PFSK-1 (cell line): Measurements from ENCODE around the gene REXO2.

Experiments
- FOXP2 ChIP-seq: optimal IDR thresholded peaks from 2 replicates; pipeline ENCODE3; 2011; ENCODE audit warnings: borderline replicate concordance, control low read depth, inconsistent platforms; ENCODE audit not compliant: insufficient read depth; ENCODE audit errors: extremely low read length, extremely low read depth
- POLR2AphosphoS5 ChIP-seq: IDR thresholded peaks from 2 replicates; pipeline ENCODE4 v1.6.1; 2012; ENCODE audit warnings: low read depth, mild to moderate bottlenecking, control low read depth, low read length, moderate library complexity
- REST ChIP-seq, 2 experiments: IDR thresholded peaks; 2 replicates each; pipeline versions ENCODE4 v1.6.1 to v1.8.0; 2011 to 2012; ENCODE audit warnings: low read depth in 2 of 2, low read length in 2 of 2, control low read depth in 1 of 2, inconsistent platforms in 1 of 2, mild to moderate bottlenecking in 1 of 2, moderate library complexity in 1 of 2; ENCODE audit not compliant: insufficient read depth in 1 of 2
- SIN3A ChIP-seq: IDR thresholded peaks from 2 replicates; pipeline ENCODE4 v1.6.1; 2012; ENCODE audit warnings: mild to moderate bottlenecking, low read length, moderate library complexity, borderline replicate concordance; ENCODE audit not compliant: insufficient read depth
- TAF1 ChIP-seq: IDR thresholded peaks from 2 replicates; pipeline ENCODE4 v1.6.1; 2012; ENCODE audit warnings: low read length, control low read depth, borderline replicate concordance; ENCODE audit not compliant: insufficient read depth

REXO2 gene

GRCh38 chr11:114479331-114479730, 40.1 kb downstream of the REXO2 start:
- TF ChIP-seq SIN3A (no peak), FOXP2 (no peak), POLR2AphosphoS5 (no peak), TAF1 (no peak), REST (IDR thresholded peaks at IDR 0.05; ENCODE audit: insufficient read depth in 1 of 2, low read depth in 2 of 2, low read length in 2 of 2) (no peak)

GRCh38 chr11:114482114-114482513, 42.8 kb downstream of the REXO2 start:
- no peak for TF ChIP-seq FOXP2
- no peak for TF ChIP-seq TAF1
- no peak for TF ChIP-seq REST (IDR thresholded peaks at IDR 0.05; ENCODE audit: insufficient read depth in 1 of 2, low read depth in 2 of 2, low read length in 2 of 2)
- TF ChIP-seq POLR2AphosphoS5 = no peak
- TF ChIP-seq SIN3A = no peak

GRCh38 chr11:114483929-114484328, 44.7 kb downstream of the REXO2 start:
- TF ChIP-seq TAF1 (no peak), SIN3A (no peak), FOXP2 (no peak), REST (IDR thresholded peaks at IDR 0.05; ENCODE audit: insufficient read depth in 1 of 2, low read depth in 2 of 2, low read length in 2 of 2) (no peak), POLR2AphosphoS5 (no peak)

GRCh38 chr11:114496915-114497314, 57.6 kb downstream of the REXO2 start:
- TF ChIP-seq POLR2AphosphoS5 = no peak
- no peak for TF ChIP-seq SIN3A
- TF ChIP-seq REST (IDR thresholded peaks at IDR 0.05; ENCODE audit: insufficient read depth in 1 of 2, low read depth in 2 of 2, low read length in 2 of 2) = no peak
- TF ChIP-seq FOXP2 = no peak
- no peak for TF ChIP-seq TAF1

- no peak for TF ChIP-seq REST (IDR thresholded peaks at IDR 0.05; ENCODE audit: insufficient read depth in 1 of 2, low read depth in 2 of 2, low read length in 2 of 2)
- no peak for TF ChIP-seq FOXP2
- TF ChIP-seq TAF1 = no peak
- no peak for TF ChIP-seq POLR2AphosphoS5
- TF ChIP-seq SIN3A = no peak
Observed at GRCh38 chr11:114499756-114500155, 60.5 kb downstream of the REXO2 start.
